HL-60/S4 treated with phorbol 12-myristate 13-acetate at 8.2 ng/mL for 4 days and 3 days (cell line): ENCODE data around the gene DCXR.

Experiments
- in situ Hi-C: fragments of 300-500 bp; cut with MboI; formaldehyde crosslinking; loops from 2 replicates; pipeline ENCODE4 v1.15.0; 2022; ENCODE audit warnings: low sequenced_read_pairs

The DCXR gene

DNA sequence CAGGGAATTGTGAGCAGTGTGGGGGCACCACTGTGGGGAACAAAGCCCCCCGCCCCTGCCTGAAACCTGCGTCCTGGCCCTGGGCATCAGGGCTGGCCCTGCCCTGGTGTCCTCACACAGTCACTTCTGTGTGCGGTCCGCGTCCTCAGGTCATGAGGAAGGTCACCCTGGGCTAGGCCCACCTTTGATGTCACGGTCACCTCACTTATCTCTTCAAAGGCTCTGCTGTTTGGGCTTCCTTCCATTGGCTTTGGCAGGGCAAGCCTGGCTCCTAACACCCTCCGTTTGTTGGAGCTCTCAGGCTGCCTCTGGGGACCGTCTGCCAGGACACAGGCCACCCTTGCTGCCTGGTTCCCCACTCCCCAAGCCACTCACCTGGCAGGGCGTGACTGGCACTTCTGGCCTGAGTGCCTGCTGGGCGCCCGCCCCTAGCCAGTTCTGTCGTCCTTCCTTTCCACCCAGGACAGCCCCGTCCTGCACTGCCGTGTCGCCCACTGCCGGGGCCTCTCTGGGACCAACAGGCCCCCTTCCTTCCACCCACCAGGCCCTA, 23.6 kb downstream of the DCXR start:
- in situ Hi-C loops, result no loop called here

DNA sequence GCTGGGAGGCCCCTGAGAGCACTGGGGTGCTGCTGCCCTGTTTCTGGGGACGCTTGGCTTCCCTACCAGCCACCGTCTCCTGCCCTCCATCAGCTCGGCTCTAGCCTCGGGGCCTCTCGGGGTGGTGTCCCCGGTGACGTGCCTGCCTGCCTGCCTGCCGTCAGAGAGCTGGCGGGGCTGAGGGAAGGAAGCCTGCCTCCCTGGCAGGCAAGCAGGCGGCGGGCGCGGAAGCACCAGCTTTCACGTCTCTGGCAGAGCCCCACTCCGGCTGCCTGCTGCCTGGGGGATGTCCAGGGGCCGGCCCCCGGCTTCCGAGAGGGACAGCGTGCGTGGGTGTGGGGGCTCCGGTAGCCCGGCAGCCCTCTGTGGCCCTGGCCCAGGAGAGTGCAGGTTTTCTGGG, 24.2 kb downstream of the DCXR start:
- in situ Hi-C loops, result no loop called here

DNA sequence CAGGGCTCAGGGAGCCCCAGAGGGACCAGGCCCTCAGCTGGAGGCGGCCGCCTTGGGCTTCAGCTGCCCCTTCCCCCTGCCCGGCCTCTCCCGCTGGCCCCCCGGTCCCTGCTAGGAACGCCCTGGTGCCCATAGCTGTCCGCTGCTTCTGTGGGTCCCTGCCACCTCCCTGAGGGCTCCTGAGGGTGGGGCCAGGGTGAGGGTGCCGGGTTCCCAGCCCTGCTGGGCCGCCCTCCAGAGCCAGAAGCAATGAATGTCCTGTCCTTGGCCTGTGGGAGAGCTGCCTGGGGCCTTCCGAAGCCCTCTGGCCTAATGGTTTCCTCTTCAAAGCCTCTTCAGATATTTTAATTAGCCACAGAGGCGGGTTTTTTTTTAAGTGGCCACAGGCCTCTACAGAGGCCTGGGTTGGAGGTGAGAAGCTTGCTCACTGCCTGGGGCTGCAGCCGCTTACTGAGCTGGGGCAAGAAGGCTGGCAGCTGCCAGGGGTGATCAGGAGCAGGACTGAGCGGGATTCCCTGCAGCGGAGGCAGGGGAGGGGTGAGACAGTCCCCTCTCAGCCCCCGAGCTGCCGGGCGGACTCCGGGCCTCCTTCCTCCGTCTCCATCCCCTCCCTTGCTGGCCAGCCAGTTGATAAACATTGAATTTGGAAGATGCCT, 24.7 kb downstream of the DCXR start:
- in situ Hi-C loops, result no loop called here

DNA sequence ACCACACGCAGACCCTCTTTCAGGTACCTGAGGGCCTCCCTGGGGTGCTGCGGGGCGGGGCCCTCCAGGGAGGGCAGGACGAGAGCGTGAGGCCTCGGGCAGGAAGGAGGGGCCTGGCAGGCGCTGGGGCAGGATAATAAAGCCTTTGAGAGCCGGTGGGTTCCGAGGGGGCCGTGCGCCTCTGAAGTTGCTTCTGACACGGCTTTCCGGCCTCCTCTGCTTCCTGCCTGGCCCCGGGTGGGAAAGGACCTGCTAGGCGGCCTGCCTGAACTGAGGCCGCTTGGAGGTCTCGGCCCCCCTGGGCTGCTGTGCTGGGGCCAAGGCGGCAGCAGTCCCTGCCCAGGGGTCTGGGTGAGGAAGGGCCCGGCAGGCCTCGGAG, 25.2 kb downstream of the DCXR start:
- in situ Hi-C loops, result no loop called here

DNA sequence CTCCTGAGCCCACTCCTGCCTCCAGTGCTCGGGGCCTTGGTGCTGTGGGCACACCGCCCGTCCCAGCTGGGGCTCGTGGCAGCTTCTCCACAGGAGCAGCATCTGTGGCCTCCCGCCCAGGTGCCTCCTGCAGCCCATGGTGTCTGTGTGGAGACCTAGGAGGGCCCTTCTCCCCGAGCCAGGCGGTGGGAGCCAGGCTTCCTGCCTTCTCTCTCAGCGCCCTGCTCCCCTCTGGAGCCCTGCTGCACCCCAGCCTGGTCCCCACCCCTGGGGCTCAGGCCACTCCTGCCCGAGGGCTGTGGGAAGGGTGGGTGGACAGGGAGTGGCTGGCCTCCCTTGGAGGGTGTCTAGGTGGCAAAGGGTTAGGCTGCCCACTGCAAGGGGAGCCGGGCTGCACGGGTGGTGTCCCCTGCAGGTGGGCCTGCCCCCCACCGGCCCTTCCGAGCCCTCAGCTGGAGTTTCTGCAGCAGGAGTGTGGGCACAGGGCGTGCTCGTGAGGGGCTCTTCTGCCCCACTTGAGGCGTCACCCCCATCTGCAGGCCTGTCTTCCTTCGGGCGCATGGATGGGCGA, 25.8 kb downstream of the DCXR start:
- in situ Hi-C loops, result no loop called here

DNA sequence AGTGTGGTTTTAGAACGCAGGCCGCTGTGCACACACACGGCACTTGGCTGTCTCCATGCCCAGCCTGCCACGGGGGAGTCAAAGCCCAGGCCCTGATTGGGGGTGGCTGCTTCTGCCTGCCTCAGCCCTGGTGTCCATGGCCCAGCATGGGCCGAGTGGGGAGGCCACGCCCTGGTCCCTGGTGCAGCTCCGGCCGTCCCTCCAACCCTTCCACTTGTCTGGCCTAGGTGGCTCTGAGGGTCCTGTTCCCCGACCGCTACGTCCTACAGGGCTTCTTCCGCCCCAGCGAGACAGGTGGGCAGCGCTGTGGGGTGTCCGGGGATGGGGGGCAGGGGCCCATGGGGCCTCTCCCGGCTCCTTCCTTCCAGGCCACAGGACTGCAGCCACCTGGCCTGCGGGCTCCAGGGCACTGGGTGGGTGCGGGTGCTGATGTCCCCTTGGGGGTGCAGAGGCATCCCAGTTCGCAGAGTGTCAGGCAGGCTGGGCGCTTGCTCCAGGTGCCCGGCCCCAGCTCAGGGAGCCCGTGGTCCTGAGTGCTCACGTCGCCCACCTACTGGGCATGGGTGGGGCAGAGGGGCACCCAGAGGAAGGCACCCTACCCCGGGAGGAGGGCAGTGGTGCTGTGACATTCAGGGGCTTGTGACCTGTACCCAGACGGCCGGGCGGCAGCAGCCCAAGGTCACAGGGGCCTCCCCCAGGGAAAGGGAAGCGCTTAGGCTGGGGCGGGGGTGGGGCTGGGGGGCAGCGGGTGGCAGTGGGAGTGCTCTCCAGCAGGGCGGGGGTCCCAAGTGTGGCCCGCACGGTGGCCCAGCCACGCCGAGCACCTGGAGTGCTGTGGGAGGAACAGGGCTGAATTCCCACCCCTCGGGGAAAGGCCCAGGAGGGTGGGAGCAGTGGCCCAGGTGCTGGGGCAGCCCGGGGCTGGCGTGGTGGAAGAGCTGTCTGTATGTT, 26.6 kb downstream of the DCXR start:
- in situ Hi-C loops, result no loop called here

DNA sequence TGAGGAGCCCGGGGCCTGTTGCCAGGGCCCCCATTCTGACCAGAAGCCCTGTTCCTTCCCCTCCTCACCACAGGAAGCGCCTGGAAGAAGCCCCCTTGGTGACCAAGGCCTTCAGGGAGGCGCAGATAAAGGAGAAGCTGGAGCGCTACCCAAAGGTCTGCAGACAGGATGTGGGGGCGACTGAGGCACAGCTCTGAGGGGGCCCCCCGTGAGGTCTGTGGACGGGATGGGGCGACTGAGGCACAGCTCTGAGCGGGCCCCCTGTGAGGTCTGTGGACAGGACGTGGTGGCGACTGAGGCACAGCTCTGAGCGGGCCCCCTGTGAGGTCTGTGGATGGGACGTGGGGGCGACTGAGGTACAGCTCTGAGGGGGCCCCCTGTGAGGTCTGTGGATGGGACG, 28.1 kb downstream of the DCXR start:
- in situ Hi-C loops, result no loop called here

DNA sequence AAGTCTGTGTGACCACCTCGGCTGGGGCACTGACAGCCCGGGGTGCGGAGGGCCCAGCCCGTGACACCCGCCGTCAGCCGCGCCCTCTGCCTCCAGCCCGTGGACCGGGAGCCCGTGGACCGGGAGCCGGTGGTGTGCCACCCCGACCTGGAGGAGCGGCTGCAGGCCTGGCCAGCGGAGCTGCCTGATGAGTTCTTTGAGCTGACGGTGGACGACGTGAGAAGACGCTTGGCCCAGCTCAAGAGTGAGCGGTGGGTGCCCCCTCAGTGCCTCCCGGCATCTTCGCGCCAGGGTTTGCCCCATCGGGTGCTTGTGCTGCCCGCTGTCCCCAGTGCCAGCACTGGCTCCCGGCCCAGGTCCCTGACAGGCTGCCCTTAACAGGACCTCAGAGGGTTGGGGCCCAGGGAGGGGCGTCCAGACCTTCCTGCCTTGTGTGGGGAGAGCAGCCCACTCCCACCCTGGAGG, 28.5 kb downstream of the DCXR start:
- in situ Hi-C loops, result no loop called here

DNA sequence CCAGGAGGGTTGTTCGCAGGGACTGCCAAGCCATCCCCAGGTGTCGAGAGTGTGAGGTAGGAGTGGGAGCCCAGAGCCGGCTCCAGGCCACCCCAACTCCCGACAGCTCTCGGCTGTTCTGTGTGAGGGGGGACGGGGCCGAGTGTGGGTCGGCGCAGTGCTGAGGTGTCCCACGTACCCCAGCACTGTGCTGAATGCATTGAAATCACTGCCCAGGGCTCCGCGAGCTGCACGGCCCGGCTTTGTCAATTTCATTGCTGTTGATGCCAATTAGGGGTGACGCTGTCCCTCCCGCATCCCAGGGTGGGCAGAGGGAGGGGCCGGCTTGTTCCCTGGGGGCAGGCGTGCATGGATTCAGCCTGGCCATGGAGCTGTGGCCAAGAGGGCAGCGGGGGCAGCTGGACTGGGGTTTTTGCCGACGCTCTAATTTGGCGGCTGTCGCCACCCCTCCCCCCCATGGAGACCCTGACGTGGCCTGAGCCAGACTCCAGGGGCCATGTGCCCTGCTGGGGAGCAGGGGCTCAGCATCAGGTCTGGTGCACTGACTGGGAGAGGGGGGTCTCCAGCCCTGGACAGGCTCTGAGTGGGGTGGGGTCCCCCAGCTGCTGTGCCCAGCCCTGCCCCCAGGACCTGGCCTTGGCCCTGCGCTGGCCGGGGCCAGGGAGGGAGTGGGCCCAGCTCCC, 29.1 kb downstream of the DCXR start:
- in situ Hi-C loops, result no loop called here

DNA sequence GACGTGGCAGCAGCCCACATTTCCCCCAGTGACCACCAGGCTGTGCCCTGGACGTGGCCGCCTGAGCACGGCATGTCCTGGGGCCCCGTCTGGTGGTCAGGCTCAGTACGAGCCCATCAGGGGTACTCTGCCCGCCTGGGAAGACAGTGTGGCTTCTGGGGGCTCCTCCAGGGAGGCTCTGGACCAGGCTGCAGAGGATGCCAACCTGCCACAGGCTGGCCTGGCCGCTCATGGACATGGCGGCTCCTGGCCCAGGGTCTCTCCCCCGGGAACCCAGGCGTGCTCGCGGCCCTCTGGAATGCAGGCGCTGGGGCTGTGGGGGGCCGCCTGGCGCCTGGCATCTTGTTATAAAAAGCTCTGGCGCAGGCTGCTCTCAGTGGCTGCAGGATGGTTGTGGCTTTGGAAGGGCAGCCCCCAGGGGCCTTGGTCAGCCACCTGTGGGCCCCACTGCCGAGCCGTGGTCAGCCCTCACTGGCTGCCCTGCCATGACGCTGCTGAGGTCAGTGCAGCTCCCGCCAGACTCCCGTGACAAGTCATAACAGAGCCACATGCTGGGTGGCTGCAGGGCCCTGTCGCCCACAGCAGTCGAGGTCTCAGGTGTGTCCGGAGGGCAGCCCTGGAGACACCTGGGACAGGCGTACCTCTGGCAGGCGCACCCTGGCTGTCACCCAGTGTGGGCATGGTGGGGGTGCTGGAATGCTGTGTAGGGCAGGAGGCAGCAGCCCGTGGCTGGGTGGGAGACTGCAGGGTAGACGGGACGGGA, 29.8 kb downstream of the DCXR start:
- in situ Hi-C loops, result no loop called here

DNA sequence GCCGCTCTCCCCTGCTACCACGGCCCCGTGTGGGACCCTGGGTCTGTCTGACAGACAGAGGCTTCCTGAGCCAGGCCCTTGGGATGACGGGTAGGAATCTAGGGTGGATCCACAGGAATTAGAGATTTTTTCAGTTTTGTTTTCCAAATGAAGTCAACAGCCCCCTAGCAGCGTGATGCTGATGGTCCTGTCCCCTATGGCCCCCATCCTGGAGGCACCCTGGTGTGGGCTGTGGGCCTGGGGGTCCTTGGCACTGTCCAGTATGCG, 30.3 kb downstream of the DCXR start:
- in situ Hi-C loops, result no loop called here

DNA sequence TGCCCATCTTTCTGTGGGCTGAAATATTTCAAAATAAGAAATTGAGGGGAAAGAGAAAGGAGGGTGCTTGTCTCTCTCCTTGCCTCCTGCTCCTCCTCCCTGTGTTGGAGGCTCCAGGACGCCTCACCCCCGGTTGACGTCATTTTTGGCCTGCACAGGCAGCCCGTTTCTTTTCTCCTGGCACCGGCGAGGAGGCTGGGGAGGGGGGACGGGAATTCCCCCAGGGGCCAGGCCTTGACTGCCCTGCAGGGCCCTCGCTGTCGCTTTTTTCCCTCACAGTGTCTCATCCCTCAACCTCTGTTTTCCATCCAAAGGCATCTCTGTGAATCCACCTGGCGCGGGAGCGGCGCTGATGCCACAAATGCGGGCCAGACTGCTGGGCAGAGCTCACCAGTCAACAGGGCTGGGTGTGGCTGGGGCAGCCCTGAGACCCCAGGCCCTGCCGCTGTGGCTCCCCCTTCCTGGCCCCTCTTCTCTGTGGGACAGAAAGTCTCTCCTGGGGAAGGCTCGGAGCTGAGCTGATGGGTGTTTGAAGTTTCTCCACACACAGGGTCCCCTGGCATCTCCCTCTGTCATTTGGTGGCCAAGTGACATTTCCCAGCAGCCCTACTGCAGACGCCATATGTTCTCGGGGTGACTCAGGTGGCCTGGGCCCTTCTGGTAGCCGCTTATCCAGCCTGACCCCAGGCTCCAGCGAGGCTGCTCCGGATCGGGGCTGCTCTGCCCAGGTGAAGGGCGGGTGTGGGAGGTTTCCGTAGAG, 30.8 kb downstream of the DCXR start:
- in situ Hi-C loops, result no loop called here

DNA sequence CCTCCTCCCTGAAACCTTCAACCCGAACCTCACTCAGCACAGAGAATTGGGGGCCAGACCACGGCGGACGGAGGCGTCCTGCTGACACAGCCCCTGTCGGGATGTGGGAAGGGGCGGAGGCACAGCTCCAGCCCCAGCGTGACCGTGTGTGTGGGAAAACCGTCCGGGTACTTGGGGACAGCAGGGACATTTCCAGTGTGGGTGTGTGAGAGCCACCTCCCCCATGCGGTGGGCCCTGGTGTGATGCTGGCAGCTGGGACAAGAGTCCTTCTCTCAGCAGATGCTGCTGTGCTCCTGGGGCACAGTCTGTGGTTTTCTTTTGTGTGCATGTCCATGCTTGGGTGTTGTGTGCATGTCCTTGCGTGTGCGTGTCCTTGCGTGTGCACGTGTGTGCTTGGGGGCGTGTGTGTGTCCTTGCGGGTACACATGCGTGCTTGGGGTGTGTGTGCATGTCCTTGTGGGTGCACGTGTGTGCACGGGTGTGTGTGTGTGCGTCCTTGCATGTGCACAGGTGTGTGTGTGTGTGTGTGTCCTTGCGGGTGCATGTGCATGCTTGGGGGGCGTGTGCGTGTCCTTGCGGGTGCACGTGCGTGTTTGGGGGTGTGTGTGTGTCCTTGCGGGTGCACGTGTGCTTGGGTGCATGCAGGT, 31.7 kb downstream of the DCXR start:
- in situ Hi-C loops, result no loop called here

DNA sequence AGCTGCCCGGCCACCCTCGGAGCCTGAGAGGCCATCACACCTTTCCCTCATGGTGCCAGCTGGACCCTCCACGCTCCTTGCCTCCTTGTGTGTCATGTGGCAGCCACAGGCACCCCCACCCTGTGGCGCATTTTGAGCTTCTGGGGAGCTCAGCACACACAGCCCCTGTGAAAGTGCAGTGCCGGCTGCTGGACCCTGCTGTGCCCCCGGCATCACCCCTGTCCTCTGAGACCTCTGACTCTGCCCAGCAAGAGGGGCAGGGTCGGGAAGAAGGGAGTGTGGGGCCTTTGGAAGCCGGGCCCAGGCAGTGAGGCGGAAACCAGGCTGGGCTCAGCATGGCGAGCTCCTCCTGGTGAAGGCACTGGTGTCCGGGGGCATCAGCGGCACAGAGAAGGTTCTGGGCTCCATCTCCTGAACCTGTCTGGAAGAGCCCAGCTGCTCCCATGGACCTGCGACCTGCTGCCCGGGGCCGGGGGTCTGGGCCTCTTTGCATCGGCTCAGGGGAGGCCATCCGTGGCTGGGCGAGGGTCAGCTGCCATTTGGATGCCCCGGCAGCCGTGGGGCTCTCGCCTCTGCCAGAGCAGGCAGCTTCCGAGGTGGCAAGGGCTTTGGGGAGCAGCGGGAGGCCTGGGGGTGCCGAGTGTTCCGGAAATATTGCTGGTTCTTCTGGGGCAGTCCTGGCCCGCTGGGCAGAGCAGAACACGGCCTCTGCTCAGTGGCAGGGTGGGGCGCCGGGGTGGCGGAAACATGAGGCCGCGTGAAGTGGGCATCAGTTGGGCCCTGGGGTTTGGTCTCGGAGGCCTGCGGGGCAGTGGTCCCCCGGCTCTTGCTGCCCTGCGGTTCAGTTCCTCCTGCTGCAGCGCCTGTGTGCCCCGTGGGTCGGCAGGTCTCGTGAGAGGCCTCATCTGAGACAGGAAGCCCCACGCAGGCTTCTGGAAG, 32.7 kb downstream of the DCXR start:
- in situ Hi-C loops, result no loop called here

DNA sequence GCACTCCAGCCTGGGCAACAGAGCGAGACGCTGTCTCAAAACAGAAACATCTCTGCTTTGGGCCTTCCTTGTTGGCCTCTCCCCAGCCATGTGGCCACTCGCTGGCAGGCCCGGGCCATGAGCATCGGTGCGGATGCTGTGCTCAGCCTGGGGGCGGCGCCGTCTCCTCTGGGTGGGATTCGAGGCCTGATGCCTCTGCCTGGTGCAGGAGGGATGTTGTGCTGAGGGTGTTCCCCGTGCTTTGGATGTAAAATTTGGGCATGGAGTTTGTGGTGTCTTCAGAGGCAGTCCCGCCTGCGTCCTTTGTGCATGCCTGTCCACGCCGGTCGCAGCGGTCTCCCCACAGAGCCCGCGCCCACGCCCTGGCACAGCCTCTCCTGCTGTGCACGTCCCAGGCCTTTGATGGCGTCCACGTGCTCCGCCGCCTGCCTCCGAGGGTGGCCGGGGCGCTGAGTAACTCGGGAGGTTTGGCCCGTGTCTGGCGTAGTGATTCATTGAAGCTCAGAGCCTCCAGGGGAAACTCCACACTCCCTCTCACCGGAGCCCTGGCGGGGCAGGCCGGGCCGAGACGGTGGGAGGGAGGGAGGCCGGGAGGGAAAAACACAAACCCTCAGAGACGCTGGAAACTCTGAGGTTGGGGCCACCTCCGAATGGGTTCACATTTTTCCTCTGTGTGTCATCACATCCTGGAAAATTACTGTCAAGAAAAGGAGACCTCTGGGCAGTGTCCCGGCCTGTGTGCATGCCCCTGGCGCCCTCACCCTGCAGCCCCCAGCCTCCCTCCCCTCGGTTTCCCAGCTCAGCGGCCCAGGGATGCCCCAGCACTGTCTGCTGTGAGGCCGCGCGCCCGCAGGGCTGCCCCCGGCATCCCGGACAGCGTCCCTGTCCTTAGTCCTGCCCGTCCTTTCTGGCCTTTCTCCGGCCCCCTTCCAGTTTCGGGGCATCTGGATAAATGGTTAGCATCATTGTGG, 33.8 kb downstream of the DCXR start:
- in situ Hi-C loops, result no loop called here

DNA sequence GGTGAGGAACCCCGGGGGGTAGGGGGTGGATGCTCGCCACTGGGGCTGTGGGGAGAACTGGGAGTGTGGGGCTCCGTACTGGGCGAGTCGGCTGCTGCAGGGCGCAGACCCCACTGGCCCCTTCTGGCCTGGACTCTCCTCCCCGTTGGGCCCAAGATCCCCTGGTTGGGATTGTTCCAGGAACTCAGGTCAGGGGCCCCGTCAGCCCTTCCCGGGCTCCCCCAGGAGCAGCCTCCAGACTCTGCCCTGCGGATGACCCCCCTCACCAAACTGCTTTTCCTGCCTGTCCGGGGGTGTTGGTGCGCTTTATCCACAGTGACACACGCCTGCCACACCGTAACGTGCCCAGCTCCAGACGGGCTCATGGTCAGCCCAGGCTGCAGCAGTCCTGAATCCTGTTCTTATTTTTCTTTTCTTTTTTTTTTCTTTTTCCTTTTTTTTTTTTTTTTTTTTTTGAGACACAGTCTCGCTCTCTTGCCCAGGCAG, 35.9 kb downstream of the DCXR start:
- in situ Hi-C loops, result no loop called here
